SHP77 (cell line): ENCODE data around the gene CD52.

Experiments used
- DNase-seq, 2 experiments: peaks; one replicate each; lab custom pipeline; 2025; lab: John Stamatoyannopoulos, UW

Gene CD52

GRCh38 chr1:26317612-26318337 is at the start of gene CD52:
Gene CD52 (plus strand): TSS chr1:26317958. CDS start chr1:26318018, 60 bp downstream.
- DNase-seq: no peak

- DNase-seq: no peak
Observed at GRCh38 chr1:26268290-26269197, 49.2 kb upstream of the CD52 start.

GRCh38 chr1:26269198-26269550 is 48.6 kb upstream of the CD52 start:
- DNase-seq: no peak

- DNase-seq: no peak
Observed at GRCh38 chr1:26274801-26275425, 42.8 kb upstream of the CD52 start.

GRCh38 chr1:26275580-26276431 is 42.0 kb upstream of the CD52 start:
- DNase-seq: peak; percentile 31 to 41

GRCh38 chr1:26276432-26276838 is 41.3 kb upstream of the CD52 start:
- no peak for DNase-seq

GRCh38 chr1:26277261-26277661 is 40.5 kb upstream of the CD52 start:
- DNase-seq: no peak

- no peak for DNase-seq
Observed at GRCh38 chr1:26277719-26278118, 40.0 kb upstream of the CD52 start.

GRCh38 chr1:26278303-26278702 is 39.5 kb upstream of the CD52 start:
- DNase-seq: no peak

GRCh38 chr1:26278724-26279455 is 38.9 kb upstream of the CD52 start:
- no peak for DNase-seq

- DNase-seq: peak; percentile 71 to 79
Observed at GRCh38 chr1:26279456-26280332, 38.1 kb upstream of the CD52 start, which contains the start of gene SH3BGRL3. Gene SH3BGRL3 (plus strand): TSS chr1:26280086. CDS start chr1:26280156, 70 bp downstream.

- DNase-seq: no peak
Observed at GRCh38 chr1:26280333-26281042, 37.3 kb upstream of the CD52 start.

- DNase-seq: no peak
Observed at GRCh38 chr1:26281091-26281958, 36.4 kb upstream of the CD52 start.

- no peak for DNase-seq
Observed at GRCh38 chr1:26281971-26282370, 35.8 kb upstream of the CD52 start.

- DNase-seq: no peak
Observed at GRCh38 chr1:26282401-26282918, 35.3 kb upstream of the CD52 start.

- DNase-seq: no peak
Observed at GRCh38 chr1:26283279-26283853, 34.4 kb upstream of the CD52 start.

- DNase-seq: no peak
Observed at GRCh38 chr1:26283871-26284596, 33.7 kb upstream of the CD52 start.
